ENCODE results near the gene EEF1A2. TPM values are rescaled to one million over a fixed set of nuclear protein-coding genes. Genes with fewer than 3 reads are reported as not detected.

Gene EEF1A2
- total and polyA plus RNA-seq, 2 of the 4 experiments (the other 2 are of a cell fraction) = 1.3 to 4.6 TPM

DNA sequence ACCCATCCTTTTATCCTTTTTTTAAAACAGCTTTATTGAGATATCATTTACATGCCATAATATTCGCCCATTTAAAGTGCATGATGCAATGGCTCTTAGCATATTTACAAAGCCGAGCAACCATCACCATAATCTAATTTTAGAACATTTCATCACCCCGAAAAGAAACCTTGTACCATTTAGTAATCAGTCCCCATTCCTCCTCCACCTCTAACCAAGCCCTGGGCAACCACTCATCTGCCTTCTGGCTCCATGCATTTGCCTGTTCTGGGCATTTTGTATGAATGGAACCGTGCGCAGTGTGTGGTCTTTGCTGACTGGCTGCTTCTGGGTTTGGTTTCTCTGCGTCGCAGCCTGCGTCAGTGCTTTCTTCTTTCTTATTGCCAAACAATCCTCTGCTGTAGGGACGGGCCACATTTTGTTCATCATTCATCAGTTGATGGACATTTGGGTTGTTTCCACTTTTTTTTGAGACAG is 10.2 kb upstream of the EEF1A2 start:
- Histone ChIP-seq H3K36me3 (ENCODE audit: control insufficient read depth, insufficient read depth, low read length) (no peaks in the 10 kb centered on the region), H3K14ac (replicated peaks; ENCODE audit: low read depth, low read length) (no peak overlapping the region), H3K9me3 (ENCODE audit: control insufficient read depth, insufficient read depth, low read length) (peaks cover 26% of the 10 kb centered on the region), H3K9me1 (ENCODE audit: insufficient read depth, low read length) (no peaks in the 10 kb centered on the region), H3K4ac (ENCODE audit: low read depth, low read length) (no peak overlapping the region), H3K79me1 (ENCODE audit: low read depth in 1 of 2, low read length in 2 of 2) (no peaks in the 10 kb centered on the region), H3K56ac (ENCODE audit: extremely low read depth, insufficient read depth, low read length) (no peak overlapping the region), H3K18ac (ENCODE audit: low read depth, low read length) (no peak overlapping the region), H4K20me1 (ENCODE audit: insufficient read depth, low read length) (no peaks in the 10 kb centered on the region), H3K9ac (ENCODE audit: low read depth, low read length) (no peak overlapping the region), H3K27ac (ENCODE audit: insufficient read depth, low read length) (no peak overlapping the region), H2AK5ac (ENCODE audit: low read depth, low read length) (no peak overlapping the region), H3K4me1 (ENCODE audit: control insufficient read depth, insufficient read depth, low read length) (0 out of 2 replicates have a peak, but pooled peaks cover 1% of the 10 kb centered on the region), H4K8ac (ENCODE audit: low read depth in 2 of 2, low read length in 2 of 2) (no peak overlapping the region), H2AFZ (replicated peaks; ENCODE audit: low read length, poor library complexity) (no peak overlapping the region), H2AK9ac (replicated peaks; ENCODE audit: low read depth, low read length, poor library complexity) (no peak overlapping the region), H3K4me2 (ENCODE audit: low read depth, low read length) (no peak overlapping the region), H3K23ac (ENCODE audit: low read depth, low read length) (no peak overlapping the region), H2BK5ac (ENCODE audit: low read depth, low read length, poor library complexity, severe bottlenecking) (no peak overlapping the region), H4K91ac (ENCODE audit: insufficient read depth, low read depth, low read length) (no peak overlapping the region), H4K5ac (ENCODE audit: low read depth, low read length) (no peak overlapping the region), H2BK120ac (ENCODE audit: low read depth, low read length) (no peak overlapping the region), H2BK15ac (ENCODE audit: low read depth, low read length) (no peak overlapping the region), H3K27me3 (ENCODE audit: control insufficient read depth, insufficient read depth, low read length) (peaks cover 24% of the 10 kb centered on the region), H2BK20ac (ENCODE audit: low read depth, low read length) (no peak overlapping the region), H3K4me3 (ENCODE audit: insufficient read depth, low read depth, low read length) (no peak overlapping the region)
- no TSS peak for BruUV-seq (replicated peaks)
- CTCF ChIA-PET = no interaction called here
- 89% methylated on average over 4 of the region's 9 CpGs; no CpG with 5 or more reads in 1 of the 2 experiments for WGBS, 2 experiments (ENCODE audit: extremely low coverage in 2 of 2, insufficient read length in 1 of 2)
- in situ Hi-C loops (cut with MboI; ENCODE audit: low sequenced_read_pairs) = no loop called here
- dilution Hi-C loops (cut with HindIII; ENCODE audit: low sequenced_read_pairs, unreplicated experiment) = no loop called here
- no peak for ATAC-seq (ENCODE audit: low read depth)
- TF ChIP-seq, protein P1, sequence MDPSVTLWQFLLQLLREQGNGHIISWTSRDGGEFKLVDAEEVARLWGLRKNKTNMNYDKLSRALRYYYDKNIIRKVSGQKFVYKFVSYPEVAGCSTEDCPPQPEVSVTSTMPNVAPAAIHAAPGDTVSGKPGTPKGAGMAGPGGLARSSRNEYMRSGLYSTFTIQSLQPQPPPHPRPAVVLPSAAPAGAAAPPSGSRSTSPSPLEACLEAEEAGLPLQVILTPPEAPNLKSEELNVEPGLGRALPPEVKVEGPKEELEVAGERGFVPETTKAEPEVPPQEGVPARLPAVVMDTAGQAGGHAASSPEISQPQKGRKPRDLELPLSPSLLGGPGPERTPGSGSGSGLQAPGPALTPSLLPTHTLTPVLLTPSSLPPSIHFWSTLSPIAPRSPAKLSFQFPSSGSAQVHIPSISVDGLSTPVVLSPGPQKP (IDR thresholded peaks at IDR 0.05; ENCODE audit: borderline replicate concordance, low read depth, low read length) = no peak
- TF ChIP-seq MAFK (IDR thresholded peaks at IDR 0.05; ENCODE audit: low read depth, low read length) (no peak), SMC3 (IDR thresholded peaks at IDR 0.05; ENCODE audit: low read depth, low read length) (no peak)
- TF ChIP-seq, protein P2, sequence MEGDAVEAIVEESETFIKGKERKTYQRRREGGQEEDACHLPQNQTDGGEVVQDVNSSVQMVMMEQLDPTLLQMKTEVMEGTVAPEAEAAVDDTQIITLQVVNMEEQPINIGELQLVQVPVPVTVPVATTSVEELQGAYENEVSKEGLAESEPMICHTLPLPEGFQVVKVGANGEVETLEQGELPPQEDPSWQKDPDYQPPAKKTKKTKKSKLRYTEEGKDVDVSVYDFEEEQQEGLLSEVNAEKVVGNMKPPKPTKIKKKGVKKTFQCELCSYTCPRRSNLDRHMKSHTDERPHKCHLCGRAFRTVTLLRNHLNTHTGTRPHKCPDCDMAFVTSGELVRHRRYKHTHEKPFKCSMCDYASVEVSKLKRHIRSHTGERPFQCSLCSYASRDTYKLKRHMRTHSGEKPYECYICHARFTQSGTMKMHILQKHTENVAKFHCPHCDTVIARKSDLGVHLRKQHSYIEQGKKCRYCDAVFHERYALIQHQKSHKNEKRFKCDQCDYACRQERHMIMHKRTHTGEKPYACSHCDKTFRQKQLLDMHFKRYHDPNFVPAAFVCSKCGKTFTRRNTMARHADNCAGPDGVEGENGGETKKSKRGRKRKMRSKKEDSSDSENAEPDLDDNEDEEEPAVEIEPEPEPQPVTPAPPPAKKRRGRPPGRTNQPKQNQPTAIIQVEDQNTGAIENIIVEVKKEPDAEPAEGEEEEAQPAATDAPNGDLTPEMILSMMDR (conservative IDR thresholded peaks at IDR 0.05; ENCODE audit: low read depth, low read length) = no peak
- POLR2A ChIA-PET (ENCODE audit: unreplicated experiment) = no interaction called here
- DNase-seq = peak; percentile 12
- intact Hi-C loops (cut with micrococcal nuclease) = no loop called here

All from IMR-90 (cell line).